ENCODE data around the gene EIF5B. TPM values are rescaled to one million over a fixed set of nuclear protein-coding genes. Genes with fewer than 3 reads are reported as not detected.

The EIF5B gene
- total RNA-seq, 1 donor from 2014 or later: 84.7 TPM

- no peak for DNase-seq (ENCODE audit: low spot score)
- no peak overlapping the region for H3K27ac Mint-ChIP-seq
- peaks cover 13% of the 10 kb centered on the region for H3K9me3 Mint-ChIP-seq
Measured at GRCh38 chr2:99376254-99376864, 39.2 kb downstream of the EIF5B start.

GRCh38 chr2:99377879-99378278, 40.7 kb downstream of the EIF5B start:
- H3K27me3 Mint-ChIP-seq (ENCODE audit: insufficient read depth): no peaks in the 10 kb centered on the region
- intact Hi-C loops (cut with micrococcal nuclease): loop anchor here (2.0 to 5.0 kb wide), 2 partner anchors 29 to 694 kb away; no protein-coding TSS in a partner anchor
- no peak overlapping the region for H3K27ac Mint-ChIP-seq
- peak overlapping the region; percentile 19 for H3K4me3 Mint-ChIP-seq
- no peak for DNase-seq (ENCODE audit: low spot score)
- H3K36me3 Mint-ChIP-seq (ENCODE audit: low read depth): peaks cover 72% of the 10 kb centered on the region
- H3K9me3 Mint-ChIP-seq: peaks cover 10% of the 10 kb centered on the region
- peaks cover 19% of the 10 kb centered on the region for H3K4me1 Mint-ChIP-seq (ENCODE audit: low read depth)

More at GRCh38 chr2:99376254-99376864, 39.2 kb downstream of the EIF5B start:
- no peak overlapping the region for H3K4me3 Mint-ChIP-seq
- peaks cover 19% of the 10 kb centered on the region for H3K4me1 Mint-ChIP-seq (ENCODE audit: low read depth)
- H3K27me3 Mint-ChIP-seq (ENCODE audit: insufficient read depth): no peaks in the 10 kb centered on the region
- intact Hi-C loops (cut with micrococcal nuclease): loop anchor here (2.0 to 5.0 kb wide), 2 partner anchors 28 to 696 kb away; no protein-coding TSS in a partner anchor
- peaks cover 75% of the 10 kb centered on the region for H3K36me3 Mint-ChIP-seq (ENCODE audit: low read depth)

GRCh38 chr2:99380376-99381010, 43.3 kb downstream of the EIF5B start:
- H3K27me3 Mint-ChIP-seq (ENCODE audit: insufficient read depth): no peaks in the 10 kb centered on the region
- H3K36me3 Mint-ChIP-seq (ENCODE audit: low read depth): peaks cover 61% of the 10 kb centered on the region
- H3K9me3 Mint-ChIP-seq: no peaks in the 10 kb centered on the region
- peaks cover 19% of the 10 kb centered on the region for H3K4me1 Mint-ChIP-seq (ENCODE audit: low read depth)
- no peak overlapping the region for H3K4me3 Mint-ChIP-seq
- intact Hi-C loops (cut with micrococcal nuclease): no loop called here
- no peak overlapping the region for H3K27ac Mint-ChIP-seq
- DNase-seq (ENCODE audit: low spot score): no peak

- Mint-ChIP-seq H3K27ac (no peak overlapping the region), H3K36me3 (ENCODE audit: low read depth) (peaks cover 53% of the 10 kb centered on the region), H3K4me1 (ENCODE audit: low read depth) (peaks cover 19% of the 10 kb centered on the region), H3K9me3 (no peaks in the 10 kb centered on the region), H3K27me3 (ENCODE audit: insufficient read depth) (no peaks in the 10 kb centered on the region), H3K4me3 (no peak overlapping the region)
- intact Hi-C loops (cut with micrococcal nuclease): no loop called here
- no peak for DNase-seq (ENCODE audit: low spot score)
Measured at GRCh38 chr2:99382143-99382542, 45.0 kb downstream of the EIF5B start.

GRCh38 chr2:99386011-99386410, 48.8 kb downstream of the EIF5B start:
- Mint-ChIP-seq H3K4me1 (ENCODE audit: low read depth) (peaks cover 9% of the 10 kb centered on the region), H3K4me3 (no peak overlapping the region), H3K27ac (no peak overlapping the region), H3K9me3 (no peaks in the 10 kb centered on the region), H3K27me3 (ENCODE audit: insufficient read depth) (no peaks in the 10 kb centered on the region), H3K36me3 (ENCODE audit: low read depth) (peaks cover 45% of the 10 kb centered on the region)
- intact Hi-C loops (cut with micrococcal nuclease): loop anchor here (5.0 kb wide), 1 partner anchor 106 kb away; the partner anchor contains the start of gene REV1
- DNase-seq (ENCODE audit: low spot score): no peak

GRCh38 chr2:99388892-99389291, 51.7 kb downstream of the EIF5B start:
- Mint-ChIP-seq H3K9me3 (no peaks in the 10 kb centered on the region), H3K4me1 (ENCODE audit: low read depth) (peaks cover 9% of the 10 kb centered on the region), H3K36me3 (ENCODE audit: low read depth) (peaks cover 36% of the 10 kb centered on the region), H3K27ac (no peak overlapping the region), H3K27me3 (ENCODE audit: insufficient read depth) (no peaks in the 10 kb centered on the region), H3K4me3 (no peak overlapping the region)
- intact Hi-C loops (cut with micrococcal nuclease): loop anchor here (5.0 kb wide), 1 partner anchor 103 kb away; the partner anchor contains the start of gene REV1
- DNase-seq (ENCODE audit: low spot score): no peak

- Mint-ChIP-seq H3K27ac (no peak overlapping the region), H3K4me3 (no peak overlapping the region), H3K36me3 (ENCODE audit: low read depth) (peaks cover 37% of the 10 kb centered on the region), H3K9me3 (no peaks in the 10 kb centered on the region), H3K4me1 (ENCODE audit: low read depth) (peaks cover 9% of the 10 kb centered on the region), H3K27me3 (ENCODE audit: insufficient read depth) (no peaks in the 10 kb centered on the region)
- no peak for DNase-seq (ENCODE audit: low spot score)
- intact Hi-C loops (cut with micrococcal nuclease): loop anchor here (5.0 kb wide), 1 partner anchor 103 kb away; the partner anchor contains the start of gene REV1
Measured at GRCh38 chr2:99389371-99389770, 52.2 kb downstream of the EIF5B start.

GRCh38 chr2:99389946-99390345, 52.8 kb downstream of the EIF5B start:
- peaks cover 36% of the 10 kb centered on the region for H3K36me3 Mint-ChIP-seq (ENCODE audit: low read depth)
- H3K27ac Mint-ChIP-seq: no peak overlapping the region
- H3K27me3 Mint-ChIP-seq (ENCODE audit: insufficient read depth): no peaks in the 10 kb centered on the region
- H3K4me3 Mint-ChIP-seq: no peak overlapping the region
- DNase-seq (ENCODE audit: low spot score): no peak
- peaks cover 9% of the 10 kb centered on the region for H3K4me1 Mint-ChIP-seq (ENCODE audit: low read depth)
- no peaks in the 10 kb centered on the region for H3K9me3 Mint-ChIP-seq
- intact Hi-C loops (cut with micrococcal nuclease): loop anchor here (5.0 kb wide), 1 partner anchor 102 kb away; the partner anchor contains the start of gene REV1

- H3K27me3 Mint-ChIP-seq (ENCODE audit: insufficient read depth): no peaks in the 10 kb centered on the region
- peak overlapping the region; percentile 3 for H3K27ac Mint-ChIP-seq
Measured at GRCh38 chr2:99395589-99396130, 58.5 kb downstream of the EIF5B start.

GRCh38 chr2:99397266-99397920, 60.2 kb downstream of the EIF5B start:
- intact Hi-C loops (cut with micrococcal nuclease): no loop called here
- Mint-ChIP-seq H3K36me3 (ENCODE audit: low read depth) (peaks cover 61% of the 10 kb centered on the region), H3K27me3 (ENCODE audit: insufficient read depth) (no peaks in the 10 kb centered on the region), H3K4me3 (no peak overlapping the region), H3K27ac (peak overlapping the region; percentile 2), H3K4me1 (ENCODE audit: low read depth) (no peaks in the 10 kb centered on the region), H3K9me3 (no peaks in the 10 kb centered on the region)
- DNase-seq (ENCODE audit: low spot score): no peak

More at GRCh38 chr2:99395589-99396130, 58.5 kb downstream of the EIF5B start:
- DNase-seq (ENCODE audit: low spot score): no peak
- no peaks in the 10 kb centered on the region for H3K4me1 Mint-ChIP-seq (ENCODE audit: low read depth)
- peaks cover 65% of the 10 kb centered on the region for H3K36me3 Mint-ChIP-seq (ENCODE audit: low read depth)
- H3K4me3 Mint-ChIP-seq: no peak overlapping the region
- intact Hi-C loops (cut with micrococcal nuclease): no loop called here
- H3K9me3 Mint-ChIP-seq: no peaks in the 10 kb centered on the region

- no peaks in the 10 kb centered on the region for H3K27me3 Mint-ChIP-seq (ENCODE audit: insufficient read depth)
- DNase-seq (ENCODE audit: low spot score): no peak
- peaks cover 67% of the 10 kb centered on the region for H3K36me3 Mint-ChIP-seq (ENCODE audit: low read depth)
- no peaks in the 10 kb centered on the region for H3K9me3 Mint-ChIP-seq
- H3K4me3 Mint-ChIP-seq: no peak overlapping the region
- intact Hi-C loops (cut with micrococcal nuclease): no loop called here
- H3K27ac Mint-ChIP-seq: peak overlapping the region; percentile 47
- peaks cover 4% of the 10 kb centered on the region for H3K4me1 Mint-ChIP-seq (ENCODE audit: low read depth)
Measured at GRCh38 chr2:99398303-99398702, 61.1 kb downstream of the EIF5B start.

- H3K36me3 Mint-ChIP-seq (ENCODE audit: low read depth): peaks cover 68% of the 10 kb centered on the region
- H3K4me1 Mint-ChIP-seq (ENCODE audit: low read depth): peaks cover 11% of the 10 kb centered on the region
- no peaks in the 10 kb centered on the region for H3K27me3 Mint-ChIP-seq (ENCODE audit: insufficient read depth)
- no peak overlapping the region for H3K4me3 Mint-ChIP-seq
- H3K27ac Mint-ChIP-seq: no peak overlapping the region
- intact Hi-C loops (cut with micrococcal nuclease): no loop called here
- no peaks in the 10 kb centered on the region for H3K9me3 Mint-ChIP-seq
- no peak for DNase-seq (ENCODE audit: low spot score)
Measured at GRCh38 chr2:99399063-99399462, 61.9 kb downstream of the EIF5B start.
